HCT116 (cell line): ENCODE measurements around the gene SLC35F3. TPM values are rescaled to one million over a fixed set of nuclear protein-coding genes. Genes with fewer than 3 reads are reported as not detected.
"Not testable (repeated sequence)": the region's sequence is repeated elsewhere in the genome, so short reads cannot be mapped to it uniquely, and the experiment has no call there.

Experiments used
- ATAC-seq: fragments of 200-7000 bp; cut with Tn5 transposase; 2 replicates; pipeline ENCODE4 v1.9.1; 2020; ENCODE audit warnings: mild to moderate bottlenecking, moderate library complexity
- BruUV-seq: library from RNA; stranded (reverse); fragments of 400-500 nt; replicated peaks from 2 replicates; lab custom pipeline; 2021; lab: Mats Ljungman, UMichigan
- CTCF ChIA-PET: fragments of 300-600 bp; sonication (Branson Sonifier 250); formaldehyde crosslinking; loops from one replicate; lab custom pipeline; 2021; ENCODE audit warnings: antibody characterized with exemption; lab: Charles Lee
- POLR2A ChIA-PET: fragments of 300-600, 350-600 bp; sonication (Branson Sonifier 250); formaldehyde crosslinking; loops from one replicate; lab custom pipeline; 2021; ENCODE audit warnings: antibody characterized with exemption; lab: Charles Lee
- RAD21 ChIA-PET, 2 experiments: fragments of 300-600 bp; sonication (Branson Sonifier 250); formaldehyde crosslinking; loops; one replicate each; lab custom pipeline; 2023; ENCODE audit warnings: low total read pairs in 2 of 2; ENCODE audit not compliant: uncharacterized antibody in 2 of 2, unreplicated experiment in 2 of 2, low non-redundant PET in 1 of 2; lab: Charles Lee
- DNase-seq: peaks from one replicate; pipeline ENCODE4 v3.0.0-alpha.2; 2010; ENCODE audit warnings: low read depth, low spot score
- H2AFZ ChIP-seq: fragments of 200-600 bp; shearing (Covaris generic), sonication (generic); 2 replicates; pipeline ENCODE4 v1.6.1; 2017; ENCODE audit warnings: low read depth, mixed run types, mixed read lengths, antibody characterized with exemption, low read length; ENCODE audit not compliant: poor library complexity, severe bottlenecking
- H3K27ac ChIP-seq: 2 replicates; pipeline ENCODE4 v1.5.1; 2012; ENCODE audit warnings: low read depth, low read length
- H3K27me3 ChIP-seq: fragments of 200-600 bp; sonication (generic); 2 replicates; pipeline ENCODE4 v1.6.1; 2016; ENCODE audit warnings: mixed run types, low read length, mixed read lengths; ENCODE audit not compliant: insufficient read depth
- H3K36me3 ChIP-seq, 2 experiments: fragments of 200-500 bp in 1 of 2; fragments of 200-600 bp in 1 of 2; sonication (Bioruptor generic) in 1 of 2; sonication (generic) in 1 of 2; 2 replicates each; pipeline versions ENCODE4 v1.5.1 to v1.6.1; 2014 to 2016; ENCODE audit warnings: low read length in 2 of 2, inconsistent platforms in 1 of 2, mixed read lengths in 1 of 2, mixed run types in 1 of 2; ENCODE audit not compliant: insufficient read depth in 2 of 2, control insufficient read depth in 1 of 2
- H3K4me1 ChIP-seq, 2 experiments: fragments of 200-600 bp in 1 of 2; sonication (generic) in 1 of 2; 2 replicates each; pipeline versions ENCODE4 v1.5.1 to v1.6.1; 2012 to 2017; ENCODE audit warnings: low read length in 2 of 2, inconsistent platforms in 1 of 2, mild to moderate bottlenecking in 1 of 2, mixed read lengths in 1 of 2, mixed run types in 1 of 2, moderate library complexity in 1 of 2; ENCODE audit not compliant: insufficient read depth in 2 of 2, control insufficient read depth in 1 of 2
- H3K4me2 ChIP-seq: fragments of 200-600 bp; sonication (generic); 2 replicates; pipeline ENCODE4 v1.6.1; 2017; ENCODE audit warnings: mixed run types, low read length, mixed read lengths
- H3K4me3 ChIP-seq, 2 experiments: fragments of 200-600 bp in 1 of 2; sonication (generic) in 1 of 2; replicated peaks in 1 of 2; 2 replicates each; pipeline ENCODE4 v1.5.1; 2011 to 2016; ENCODE audit warnings: low read length in 2 of 2, control low read depth in 1 of 2, low read depth in 1 of 2, mild to moderate bottlenecking in 1 of 2, mixed read lengths in 1 of 2, mixed run types in 1 of 2
- H3K79me2 ChIP-seq: fragments of 200-600 bp; sonication (generic); 2 replicates; pipeline ENCODE4 v1.6.1; 2017; ENCODE audit warnings: mild to moderate bottlenecking, mixed run types, low read length, moderate library complexity, mixed read lengths; ENCODE audit not compliant: insufficient read depth
- H3K9ac ChIP-seq: fragments of 200-600 bp; sonication (generic); 2 replicates; pipeline ENCODE4 v1.6.1; 2016; ENCODE audit warnings: low read length, mixed read lengths
- H3K9me2 ChIP-seq: fragments of 200-600 bp; sonication (generic), shearing (Covaris generic); 2 replicates; pipeline ENCODE4 v1.6.1; 2017; ENCODE audit warnings: mixed run types, mild to moderate bottlenecking, moderate library complexity; ENCODE audit not compliant: insufficient read depth
- H3K9me3 ChIP-seq, 2 experiments: fragments of 200-500 bp in 1 of 2; fragments of 200-600 bp in 1 of 2; sonication (Bioruptor generic) in 1 of 2; sonication (generic) in 1 of 2; 2 replicates each; pipeline ENCODE4 v1.6.1; 2014 to 2017; ENCODE audit warnings: low read length in 2 of 2, mixed read lengths in 2 of 2, inconsistent platforms in 1 of 2, low read depth in 1 of 2, mild to moderate bottlenecking in 1 of 2, mixed run types in 1 of 2, moderate library complexity in 1 of 2; ENCODE audit not compliant: control insufficient read depth in 1 of 2, insufficient read depth in 1 of 2
- H4K20me1 ChIP-seq: fragments of 200-600 bp; sonication (generic), shearing (Covaris generic); 2 replicates; pipeline ENCODE4 v1.6.1; 2017; ENCODE audit warnings: mixed run types, mild to moderate bottlenecking, moderate library complexity; ENCODE audit not compliant: insufficient read depth
- CBX3 ChIP-seq: IDR thresholded peaks from 2 replicates; pipeline ENCODE4 v1.6.1; 2012; ENCODE audit warnings: low read depth
- CEBPB ChIP-seq: IDR thresholded peaks from 2 replicates; pipeline ENCODE4 v1.6.1; 2012; ENCODE audit warnings: low read depth
- EGR1 ChIP-seq: IDR thresholded peaks from 2 replicates; pipeline ENCODE4 v1.6.1; 2012; ENCODE audit warnings: low read depth
- ELF1 ChIP-seq: IDR thresholded peaks from 2 replicates; pipeline ENCODE4 v1.6.1; 2012; ENCODE audit warnings: low read depth, borderline replicate concordance
- EZH2 ChIP-seq: fragments of 200-600 bp; sonication (generic); IDR thresholded peaks from 2 replicates; pipeline ENCODE4 v1.6.1; 2017; ENCODE audit warnings: antibody characterized with exemption, mixed run types
- FOSL1 ChIP-seq: IDR thresholded peaks from 2 replicates; pipeline ENCODE4 v1.6.1; 2012; ENCODE audit warnings: low read depth
- JUND ChIP-seq: IDR thresholded peaks from 2 replicates; pipeline ENCODE4 v1.6.1; 2012
- POLR2A ChIP-seq: IDR thresholded peaks from 2 replicates; pipeline ENCODE4 v1.7.0; 2011; ENCODE audit warnings: borderline replicate concordance; ENCODE audit not compliant: insufficient read depth, insufficient read length; ENCODE audit errors: extremely low read depth
- POLR2AphosphoS5 ChIP-seq: IDR thresholded peaks from 2 replicates; pipeline ENCODE4 v1.6.1; 2011; ENCODE audit warnings: mild to moderate bottlenecking, low read depth, low read length, moderate library complexity
- RAD21 ChIP-seq: IDR thresholded peaks from 2 replicates; pipeline ENCODE4 v1.6.1; 2012; ENCODE audit warnings: low read depth, mild to moderate bottlenecking
- REST ChIP-seq: IDR thresholded peaks from 2 replicates; pipeline ENCODE4 v1.6.1; 2012; ENCODE audit warnings: low read depth
- YY1 ChIP-seq: IDR thresholded peaks from 2 replicates; pipeline ENCODE4 v1.6.1; 2011; ENCODE audit warnings: low read length, low read depth, moderate library complexity, mild to moderate bottlenecking; ENCODE audit not compliant: insufficient replicate concordance; ENCODE audit errors: extremely low read depth
- intact Hi-C: fragments of 100-400 bp; cut with micrococcal nuclease; formaldehyde crosslinking; loops from 2 replicates; pipeline ENCODE4 v1.10.0; 2022
- total RNA-seq: library from RNA; stranded (reverse); gene quantifications from one replicate; pipeline ENCODE4 v1.2.1, GENCODE V29; 2021; ENCODE audit not compliant: unreplicated experiment
- TF ChIP-seq, protein P1 (sequence below): IDR thresholded peaks from 2 replicates; pipeline ENCODE4 v1.6.1; 2012
- TF ChIP-seq, protein P2 (sequence below): IDR thresholded peaks from 2 replicates; pipeline ENCODE4 v1.6.1; 2012

The SLC35F3 gene
- total RNA-seq, 1 experiment from 2014 or later, result 6.4 TPM

GRCh38 chr1:234246638-234247116 is 342.2 kb downstream of the SLC35F3 start:
- CTCF ChIA-PET, result no interaction called here
- RAD21 ChIA-PET, result no interaction called here
- H3K4me3 ChIP-seq, result no peak overlapping the region
- H2AFZ ChIP-seq, result no peak overlapping the region
- no peak overlapping the region for H3K9ac ChIP-seq
- BruUV-seq, result no TSS peak
- DNase-seq (no peak), ATAC-seq (no peak)
- H3K4me2 ChIP-seq, result no peak overlapping the region
- POLR2A ChIA-PET, result no interaction called here
- intact Hi-C loops, result no loop called here
- H3K27me3 ChIP-seq, result no peaks in the 10 kb centered on the region
- no peaks in the 10 kb centered on the region; a peak in 1 of 4 replicates for H3K9me3 ChIP-seq
- no peaks in the 10 kb centered on the region for H3K9me2 ChIP-seq
- no peak for TF ChIP-seq POLR2A
- no peak for TF ChIP-seq EGR1
- TF ChIP-seq REST, result no peak
- TF ChIP-seq YY1, result no peak
- no peak for TF ChIP-seq POLR2AphosphoS5
- TF ChIP-seq CBX3, result no peak
- no peak for TF ChIP-seq CEBPB
- no peak for TF ChIP-seq EZH2
- TF ChIP-seq ELF1, result no peak
- no peak for TF ChIP-seq RAD21
- TF ChIP-seq FOSL1, result no peak
- TF ChIP-seq, protein P1, sequence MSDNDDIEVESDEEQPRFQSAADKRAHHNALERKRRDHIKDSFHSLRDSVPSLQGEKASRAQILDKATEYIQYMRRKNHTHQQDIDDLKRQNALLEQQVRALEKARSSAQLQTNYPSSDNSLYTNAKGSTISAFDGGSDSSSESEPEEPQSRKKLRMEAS, result no peak
- no peak for TF ChIP-seq JUND
- TF ChIP-seq, protein P2, sequence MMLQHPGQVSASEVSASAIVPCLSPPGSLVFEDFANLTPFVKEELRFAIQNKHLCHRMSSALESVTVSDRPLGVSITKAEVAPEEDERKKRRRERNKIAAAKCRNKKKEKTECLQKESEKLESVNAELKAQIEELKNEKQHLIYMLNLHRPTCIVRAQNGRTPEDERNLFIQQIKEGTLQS, result no peak
- no peaks in the 10 kb centered on the region for H3K36me3 ChIP-seq
- no peaks in the 10 kb centered on the region for H3K79me2 ChIP-seq
- H3K27ac ChIP-seq, result no peak overlapping the region
- no peaks in the 10 kb centered on the region for H4K20me1 ChIP-seq
- H3K4me1 ChIP-seq, result no peaks in the 10 kb centered on the region

DNA sequence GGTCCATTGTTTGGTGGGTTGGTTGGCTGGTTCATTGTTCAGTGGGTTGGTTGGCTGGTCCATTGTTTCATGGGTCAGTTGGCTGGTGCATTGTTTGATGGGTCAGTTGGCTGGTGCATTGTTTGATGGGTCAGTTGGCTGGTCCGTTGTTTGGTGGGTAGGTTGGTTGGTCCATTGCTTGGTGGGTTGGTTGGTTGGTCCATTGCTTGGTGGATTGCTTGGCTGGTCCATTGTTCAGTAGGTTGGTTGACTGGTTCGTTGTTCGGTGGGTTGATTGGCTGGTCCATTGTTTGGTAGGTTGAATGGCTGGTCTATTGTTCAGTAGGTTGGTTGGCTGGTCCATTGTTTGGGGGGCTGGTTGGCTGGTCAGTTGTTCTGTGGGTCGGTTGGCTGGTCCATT is 343.3 kb downstream of the SLC35F3 start:
- H3K4me1 ChIP-seq, RAD21 ChIA-PET, H2AFZ ChIP-seq, DNase-seq, H3K27ac ChIP-seq, H3K9ac ChIP-seq, BruUV-seq, intact Hi-C loops, H3K4me2 ChIP-seq, H3K36me3 ChIP-seq, H3K9me2 ChIP-seq, POLR2A ChIA-PET, ATAC-seq, H4K20me1 ChIP-seq, H3K27me3 ChIP-seq, CTCF ChIA-PET, H3K4me3 ChIP-seq, H3K79me2 ChIP-seq, H3K9me3 ChIP-seq: not testable (repeated sequence)
